ENCODE measurements around the gene RAB40C. TPM values are rescaled to one million over a fixed set of nuclear protein-coding genes. Genes with fewer than 3 reads are reported as not detected.

RAB40C gene
- total and polyA plus RNA-seq, 4 donors: 6.1 to 11.0 (median 9.2) TPM

DNA sequence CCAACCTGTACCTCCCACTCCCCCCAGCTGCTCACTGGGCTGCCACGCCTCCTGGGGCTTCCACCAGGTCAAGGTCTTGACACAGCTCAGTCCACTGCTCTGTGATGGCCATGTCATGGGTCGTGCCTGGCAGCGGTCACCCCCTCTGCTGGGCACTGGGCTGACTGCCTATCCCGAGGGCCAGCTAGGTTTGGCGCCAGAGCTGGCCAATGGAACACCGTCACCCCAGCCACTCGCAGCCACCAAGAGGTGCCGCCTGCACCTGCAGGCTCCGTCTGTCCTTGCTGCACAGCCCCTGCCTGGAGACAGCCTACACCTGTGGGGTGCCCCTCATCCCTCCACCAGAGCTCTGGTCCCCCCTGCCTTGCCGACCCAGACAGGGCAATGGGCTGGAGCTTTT, 4.5 kb upstream of the RAB40C start (continued):
- TF ChIP-seq RAD21 (IDR thresholded peaks at IDR 0.05) (peak in 1 of 2 donors; percentile 54), HNF4A (conservative IDR thresholded peaks at IDR 0.05) (peak; percentile 61 to 76), MAX (IDR thresholded peaks at IDR 0.05) (no peak)

- no peaks in the 10 kb centered on the region for H3K9me3 ChIP-seq (ENCODE audit: control insufficient read depth in 4 of 4, low read length in 3 of 4)
- TF ChIP-seq FOXA2 (IDR thresholded peaks at IDR 0.05): no peak
- TF ChIP-seq REST (IDR thresholded peaks at IDR 0.05): no peak
- no peak for TF ChIP-seq RXRA (IDR thresholded peaks at IDR 0.05)
- TF ChIP-seq, protein P1, sequence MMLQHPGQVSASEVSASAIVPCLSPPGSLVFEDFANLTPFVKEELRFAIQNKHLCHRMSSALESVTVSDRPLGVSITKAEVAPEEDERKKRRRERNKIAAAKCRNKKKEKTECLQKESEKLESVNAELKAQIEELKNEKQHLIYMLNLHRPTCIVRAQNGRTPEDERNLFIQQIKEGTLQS (IDR thresholded peaks at IDR 0.05): no peak
- TF ChIP-seq GABPA (IDR thresholded peaks at IDR 0.05 in 1 of 2, conservative IDR thresholded peaks at IDR 0.05 in 1 of 2): no peak
- no peak for TF ChIP-seq YY1 (IDR thresholded peaks at IDR 0.05)
- TF ChIP-seq, protein P2, sequence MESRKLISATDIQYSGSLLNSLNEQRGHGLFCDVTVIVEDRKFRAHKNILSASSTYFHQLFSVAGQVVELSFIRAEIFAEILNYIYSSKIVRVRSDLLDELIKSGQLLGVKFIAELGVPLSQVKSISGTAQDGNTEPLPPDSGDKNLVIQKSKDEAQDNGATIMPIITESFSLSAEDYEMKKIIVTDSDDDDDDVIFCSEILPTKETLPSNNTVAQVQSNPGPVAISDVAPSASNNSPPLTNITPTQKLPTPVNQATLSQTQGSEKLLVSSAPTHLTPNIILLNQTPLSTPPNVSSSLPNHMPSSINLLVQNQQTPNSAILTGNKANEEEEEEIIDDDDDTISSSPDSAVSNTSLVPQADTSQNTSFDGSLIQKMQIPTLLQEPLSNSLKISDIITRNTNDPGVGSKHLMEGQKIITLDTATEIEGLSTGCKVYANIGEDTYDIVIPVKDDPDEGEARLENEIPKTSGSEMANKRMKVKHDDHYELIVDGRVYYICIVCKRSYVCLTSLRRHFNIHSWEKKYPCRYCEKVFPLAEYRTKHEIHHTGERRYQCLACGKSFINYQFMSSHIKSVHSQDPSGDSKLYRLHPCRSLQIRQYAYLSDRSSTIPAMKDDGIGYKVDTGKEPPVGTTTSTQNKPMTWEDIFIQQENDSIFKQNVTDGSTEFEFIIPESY (IDR thresholded peaks at IDR 0.05): no peak
- no peak overlapping the region for H3K4me3 ChIP-seq (ENCODE audit: low read depth in 1 of 3, low read length in 3 of 3)
- 62% methylated on average over 16 of the region's 16 CpGs for WGBS
- H3K27ac ChIP-seq (ENCODE audit: low read depth in 1 of 2, low read length in 2 of 2): no peak overlapping the region
- no peaks in the 10 kb centered on the region for H3K27me3 ChIP-seq (ENCODE audit: control insufficient read depth in 4 of 4, insufficient read depth in 4 of 4, low read length in 3 of 4)
- H3K36me3 ChIP-seq (ENCODE audit: control insufficient read depth in 4 of 4, insufficient read depth in 3 of 4, low read depth in 1 of 4, low read length in 3 of 4): no peaks in the 10 kb centered on the region
- H3K4me1 ChIP-seq (ENCODE audit: control insufficient read depth in 4 of 4, insufficient read depth in 4 of 4, low read length in 3 of 4): peaks cover 14 to 57% (median 44%) of the 10 kb centered on the region in 4 donors
- H3K9ac ChIP-seq (ENCODE audit: low read depth in 1 of 2, low read length in 2 of 2): no peak overlapping the region
- DNase-seq (ENCODE audit: low spot score): no peak
These were observed 3.7 kb upstream of the RAB40C start for GRCh38 chr16:586047-586644.

GRCh38 chr16:586645-587590, 2.9 kb upstream of the RAB40C start:
- Histone ChIP-seq H3K4me1 (ENCODE audit: control insufficient read depth in 4 of 4, insufficient read depth in 4 of 4, low read length in 3 of 4) (peaks cover 17 to 64% (median 50%) of the 10 kb centered on the region in 4 donors), H3K9me3 (ENCODE audit: control insufficient read depth in 4 of 4, low read length in 3 of 4) (no peaks in the 10 kb centered on the region), H3K9ac (ENCODE audit: low read depth in 1 of 2, low read length in 2 of 2) (no peak overlapping the region), H3K36me3 (ENCODE audit: control insufficient read depth in 4 of 4, insufficient read depth in 3 of 4, low read depth in 1 of 4, low read length in 3 of 4) (no peaks in the 10 kb centered on the region), H3K27me3 (ENCODE audit: control insufficient read depth in 4 of 4, insufficient read depth in 4 of 4, low read length in 3 of 4) (no peaks in the 10 kb centered on the region), H3K27ac (ENCODE audit: low read depth in 1 of 2, low read length in 2 of 2) (no peak overlapping the region), H3K4me3 (ENCODE audit: low read depth in 1 of 3, low read length in 3 of 3) (no peak overlapping the region)
- DNase-seq (ENCODE audit: low spot score): peak; percentile 46
- WGBS: 74% methylated on average over 14 of the region's 14 CpGs
- no peak for TF ChIP-seq FOXA2 (IDR thresholded peaks at IDR 0.05)
- TF ChIP-seq NR2F2 (IDR thresholded peaks at IDR 0.05): peak; percentile 61
- no peak for TF ChIP-seq EGR1 (IDR thresholded peaks at IDR 0.05; ENCODE audit: low read depth in 2 of 2)
- TF ChIP-seq RAD21 (IDR thresholded peaks at IDR 0.05): peak in 1 of 2 donors; percentile 22
- TF ChIP-seq RXRA (IDR thresholded peaks at IDR 0.05): peak; percentile 36 to 67
- no peak for TF ChIP-seq YY1 (IDR thresholded peaks at IDR 0.05)
- peak; percentile 56 to 81 for TF ChIP-seq HNF4A (conservative IDR thresholded peaks at IDR 0.05)
- TF ChIP-seq, protein P1 (IDR thresholded peaks at IDR 0.05): no peak
- no peak for TF ChIP-seq TAF1 (conservative IDR thresholded peaks at IDR 0.05)
- TF ChIP-seq, protein P2 (IDR thresholded peaks at IDR 0.05): no peak
- no peak for TF ChIP-seq FOXA1 (IDR thresholded peaks at IDR 0.05)
- TF ChIP-seq GABPA (IDR thresholded peaks at IDR 0.05 in 1 of 2, conservative IDR thresholded peaks at IDR 0.05 in 1 of 2): no peak
- TF ChIP-seq SP1 (IDR thresholded peaks at IDR 0.05): peak; percentile 56
- no peak for TF ChIP-seq MAX (IDR thresholded peaks at IDR 0.05)
- no peak for TF ChIP-seq HNF4G (IDR thresholded peaks at IDR 0.05)
- no peak for TF ChIP-seq JUND (IDR thresholded peaks at IDR 0.05)

All from liver (tissue), 9 donors.